ENCODE data around the gene CPA1.

DNA sequence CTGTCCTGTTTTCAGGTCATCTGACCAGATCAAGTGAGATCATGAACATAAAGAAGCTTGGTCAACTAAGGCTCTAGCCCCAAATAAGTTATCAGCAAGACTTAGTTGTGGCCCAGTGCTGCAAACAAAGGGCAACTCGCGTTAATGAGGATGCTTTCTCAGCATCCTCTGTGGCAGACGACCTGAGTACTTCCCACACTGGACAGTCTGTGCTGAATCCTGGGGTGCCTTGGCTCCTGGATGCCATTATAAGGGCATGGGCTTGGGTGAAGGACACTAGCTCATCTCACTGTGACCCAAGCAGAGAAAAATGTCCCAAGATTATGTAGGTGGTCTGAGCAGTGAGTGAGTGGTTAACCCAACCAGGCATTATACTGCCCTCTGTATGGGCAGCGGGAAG is 21.8 kb upstream of the CPA1 start:
- TF ChIP-seq BRCA1 (CRISPR knock-in tag; IDR thresholded peaks at IDR 0.05) (no peak), MIER2 (CRISPR knock-in tag; IDR thresholded peaks at IDR 0.05) (no peak), ZNF639 (CRISPR knock-in tag; conservative IDR thresholded peaks at IDR 0.05) (no peak)
